Peyer's patch (tissue), 4 donors: Measurements from ENCODE around the gene CDC73. TPM values are rescaled to one million over a fixed set of nuclear protein-coding genes. Genes with fewer than 3 reads are reported as not detected.
"Not testable (repeated sequence)": the region's sequence is repeated elsewhere in the genome, so short reads cannot be mapped to it uniquely, and the experiment has no call there.

ENCODE experiments used
- DNase-seq, 3 donors: peaks; one replicate each; pipeline ENCODE4 v3.0.0-alpha.2; 2017 to 2019
- H3K27ac ChIP-seq, 4 donors: fragments of 200-600 bp; sonication (generic); one replicate each; pipeline ENCODE4 v1.5.1; 2016 to 2019
- H3K27me3 ChIP-seq, 2 donors: fragments of 200-600 bp; sonication (generic); one replicate each; pipeline ENCODE4 v1.5.1; 2019
- H3K36me3 ChIP-seq, 3 donors: fragments of 200-600 bp; sonication (generic); one replicate each; pipeline ENCODE4 v1.5.1; 2016 to 2019
- H3K4me1 ChIP-seq, 4 donors: fragments of 200-600 bp; sonication (generic); one replicate each; pipeline ENCODE4 v1.5.1; 2016 to 2019
- H3K4me3 ChIP-seq, 4 donors: fragments of 200-600 bp; sonication (generic); 1 replicate in 3 of 4; 2 replicates in 1 of 4; pipeline ENCODE4 v1.5.1; 2016 to 2019; ENCODE audit warnings: mild to moderate bottlenecking in 1 of 4
- H3K9me3 ChIP-seq, 4 donors: fragments of 200-600 bp; sonication (generic); one replicate each; pipeline ENCODE4 v1.5.1; 2016 to 2019; ENCODE audit warnings: mild to moderate bottlenecking in 1 of 4
- CTCF ChIP-seq, 6 experiments: fragments of 450-650 bp in 4 of 6; fragments of 200-600 bp in 2 of 6; sonication (generic) in 1 of 6; IDR thresholded peaks; one replicate each; pipeline ENCODE4 v1.5.1; 2017 to 2019; ENCODE audit warnings: antibody characterized with exemption in 6 of 6, mild to moderate bottlenecking in 3 of 6, moderate library complexity in 1 of 6
- POLR2A ChIP-seq, 2 donors: fragments of 450-650 bp; IDR thresholded peaks; one replicate each; pipeline ENCODE4 v1.5.1; 2017; ENCODE audit warnings: antibody characterized with exemption in 2 of 2, mild to moderate bottlenecking in 2 of 2, moderate library complexity in 2 of 2
- total RNA-seq, 4 donors: library from RNA; depleted of rRNA; stranded (reverse); fragments of >200 nt; gene quantifications; one replicate each; pipeline ENCODE4 v1.1.0, GENCODE V29; 2016

Gene CDC73
- total RNA-seq, 4 donors from 2014 or later, result 28.6 to 191 (median 43.1) TPM

- no peak overlapping the region for H3K4me3 ChIP-seq
- no peaks in the 10 kb centered on the region for H3K9me3 ChIP-seq
- TF ChIP-seq CTCF (IDR thresholded peaks at IDR 0.05), result no peak
- H3K27ac ChIP-seq, result no peak overlapping the region
- no peak for DNase-seq
- no peaks in the 10 kb centered on the region for H3K4me1 ChIP-seq
- H3K36me3 ChIP-seq, result no peaks in the 10 kb centered on the region
- H3K27me3 ChIP-seq, result no peaks in the 10 kb centered on the region
Measured at GRCh38 chr1:193222056-193222615, 100.3 kb downstream of the CDC73 start.

- H3K27me3 ChIP-seq, result no peaks in the 10 kb centered on the region
- H3K9me3 ChIP-seq, result no peaks in the 10 kb centered on the region
- no peak overlapping the region for H3K27ac ChIP-seq
- TF ChIP-seq CTCF (IDR thresholded peaks at IDR 0.05) (no peak), POLR2A (IDR thresholded peaks at IDR 0.05) (no peak)
- peaks cover 0 to 8% (median 0%) of the 10 kb centered on the region in 3 donors for H3K36me3 ChIP-seq
- H3K4me1 ChIP-seq, result no peaks in the 10 kb centered on the region
- H3K4me3 ChIP-seq, result no peak overlapping the region
- no peak for DNase-seq
Measured at GRCh38 chr1:193229136-193229535, 107.3 kb downstream of the CDC73 start.

- DNase-seq, result not testable (repeated sequence)
Measured at GRCh38 chr1:193231146-193231545, 109.3 kb downstream of the CDC73 start.

GRCh38 chr1:193234530-193234929 lies 112.7 kb downstream of the CDC73 start:
- Histone ChIP-seq H3K4me3 (no peak overlapping the region), H3K36me3 (peaks cover 0 to 29% (median 0%) of the 10 kb centered on the region in 3 donors), H3K27ac (no peak overlapping the region), H3K27me3 (no peaks in the 10 kb centered on the region), H3K9me3 (no peaks in the 10 kb centered on the region), H3K4me1 (no peaks in the 10 kb centered on the region)
- no peak for DNase-seq
- TF ChIP-seq CTCF (IDR thresholded peaks at IDR 0.05) (no peak), POLR2A (IDR thresholded peaks at IDR 0.05) (no peak)

More at GRCh38 chr1:193231146-193231545, 109.3 kb downstream of the CDC73 start:
- peaks cover 0 to 11% (median 0%) of the 10 kb centered on the region in 3 donors for H3K36me3 ChIP-seq
- not testable (repeated sequence) for H3K4me3 ChIP-seq, H3K27me3 ChIP-seq, H3K4me1 ChIP-seq, H3K27ac ChIP-seq, H3K9me3 ChIP-seq

- Histone ChIP-seq H3K36me3 (peaks cover 0 to 24% (median 0%) of the 10 kb centered on the region in 3 donors), H3K9me3 (no peaks in the 10 kb centered on the region), H3K27me3 (no peaks in the 10 kb centered on the region), H3K4me3 (no peak overlapping the region), H3K4me1 (no peaks in the 10 kb centered on the region), H3K27ac (no peak overlapping the region)
- DNase-seq, result no peak
- TF ChIP-seq POLR2A (IDR thresholded peaks at IDR 0.05), result no peak
- no peak for TF ChIP-seq CTCF (IDR thresholded peaks at IDR 0.05)
Measured at GRCh38 chr1:193237381-193237978, 115.6 kb downstream of the CDC73 start.

- H3K27me3 ChIP-seq, result no peaks in the 10 kb centered on the region
- peaks cover 0 to 21% (median 0%) of the 10 kb centered on the region in 3 donors for H3K36me3 ChIP-seq
- no peak for DNase-seq
- no peaks in the 10 kb centered on the region for H3K4me1 ChIP-seq
- no peaks in the 10 kb centered on the region for H3K9me3 ChIP-seq
- no peak overlapping the region for H3K4me3 ChIP-seq
- no peak overlapping the region for H3K27ac ChIP-seq
- TF ChIP-seq POLR2A (IDR thresholded peaks at IDR 0.05), result no peak
- no peak for TF ChIP-seq CTCF (IDR thresholded peaks at IDR 0.05)
Measured at GRCh38 chr1:193240609-193241008, 118.8 kb downstream of the CDC73 start.
